GM12801 (cell line): ENCODE data around the gene SH2D3A.

ENCODE experiments used
- TF ChIP-seq, protein P1 (sequence below): IDR thresholded peaks from one replicate; pipeline ENCODE4 v1.5.1; 2011; ENCODE audit warnings: control low read depth; ENCODE audit not compliant: insufficient read length; ENCODE audit errors: extremely low read depth

The SH2D3A gene

DNA sequence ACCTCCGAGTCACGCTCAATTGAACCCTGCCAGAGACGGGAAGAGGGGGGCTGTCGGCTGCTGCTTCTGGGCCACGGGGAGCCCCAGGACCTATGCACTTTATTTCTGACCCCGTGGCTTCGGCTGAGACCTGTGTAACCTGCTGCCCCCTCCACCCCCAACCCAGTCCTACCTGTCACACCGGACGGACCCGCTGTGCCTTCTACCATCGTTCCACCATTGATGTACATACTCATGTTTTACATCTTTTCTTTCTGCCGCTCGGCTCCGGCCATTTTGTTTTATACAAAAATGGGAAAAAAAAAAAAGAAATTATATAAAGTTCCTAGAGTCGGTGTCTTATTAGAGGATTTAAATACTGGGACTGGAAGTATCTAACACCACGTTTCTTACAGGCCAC, 16.0 kb downstream of the SH2D3A start:
- TF ChIP-seq, protein P1, sequence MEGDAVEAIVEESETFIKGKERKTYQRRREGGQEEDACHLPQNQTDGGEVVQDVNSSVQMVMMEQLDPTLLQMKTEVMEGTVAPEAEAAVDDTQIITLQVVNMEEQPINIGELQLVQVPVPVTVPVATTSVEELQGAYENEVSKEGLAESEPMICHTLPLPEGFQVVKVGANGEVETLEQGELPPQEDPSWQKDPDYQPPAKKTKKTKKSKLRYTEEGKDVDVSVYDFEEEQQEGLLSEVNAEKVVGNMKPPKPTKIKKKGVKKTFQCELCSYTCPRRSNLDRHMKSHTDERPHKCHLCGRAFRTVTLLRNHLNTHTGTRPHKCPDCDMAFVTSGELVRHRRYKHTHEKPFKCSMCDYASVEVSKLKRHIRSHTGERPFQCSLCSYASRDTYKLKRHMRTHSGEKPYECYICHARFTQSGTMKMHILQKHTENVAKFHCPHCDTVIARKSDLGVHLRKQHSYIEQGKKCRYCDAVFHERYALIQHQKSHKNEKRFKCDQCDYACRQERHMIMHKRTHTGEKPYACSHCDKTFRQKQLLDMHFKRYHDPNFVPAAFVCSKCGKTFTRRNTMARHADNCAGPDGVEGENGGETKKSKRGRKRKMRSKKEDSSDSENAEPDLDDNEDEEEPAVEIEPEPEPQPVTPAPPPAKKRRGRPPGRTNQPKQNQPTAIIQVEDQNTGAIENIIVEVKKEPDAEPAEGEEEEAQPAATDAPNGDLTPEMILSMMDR, result no peak

DNA sequence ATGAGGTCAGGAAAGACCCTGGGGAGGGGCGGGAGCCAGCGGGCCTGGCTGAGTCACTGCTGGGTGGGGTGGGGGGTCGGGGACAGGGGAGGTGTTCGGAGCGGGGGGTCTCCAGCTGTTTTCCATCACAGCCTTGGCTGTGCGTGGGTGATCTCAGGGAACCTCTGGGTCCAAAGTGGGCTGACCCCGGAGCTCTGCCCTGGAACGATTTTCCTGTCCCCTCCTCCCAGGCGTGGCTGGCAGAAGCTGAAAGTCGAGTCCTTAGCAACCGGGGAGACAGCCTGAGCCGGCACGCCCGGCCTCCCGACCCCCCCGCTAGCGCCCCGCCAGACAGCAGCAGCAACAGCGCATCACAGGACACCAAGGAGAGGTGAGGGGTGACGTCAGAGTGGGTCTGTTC, 17.2 kb downstream of the SH2D3A start:
- TF ChIP-seq, protein P1, result no peak

DNA sequence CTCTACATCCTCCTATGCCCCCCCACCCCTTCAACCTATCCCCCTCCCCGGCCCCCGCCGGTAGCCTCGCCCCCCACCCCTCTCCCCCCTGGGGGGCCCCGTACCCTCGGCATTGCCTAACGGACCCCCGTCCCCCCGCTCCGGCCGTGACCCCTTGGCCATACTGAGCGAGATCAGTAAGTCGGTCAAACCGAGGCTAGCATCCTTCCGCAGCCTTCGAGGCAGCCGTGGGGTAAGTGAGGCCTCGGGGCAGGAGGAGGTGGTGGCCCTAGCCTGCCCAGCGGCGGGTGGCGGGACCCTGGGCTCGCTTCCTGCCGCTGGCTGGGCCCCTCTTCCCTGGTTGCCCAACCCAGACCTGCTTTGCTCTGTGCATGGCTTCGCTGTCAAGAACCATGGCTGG, 21.3 kb downstream of the SH2D3A start:
- TF ChIP-seq, protein P1, result no peak

DNA sequence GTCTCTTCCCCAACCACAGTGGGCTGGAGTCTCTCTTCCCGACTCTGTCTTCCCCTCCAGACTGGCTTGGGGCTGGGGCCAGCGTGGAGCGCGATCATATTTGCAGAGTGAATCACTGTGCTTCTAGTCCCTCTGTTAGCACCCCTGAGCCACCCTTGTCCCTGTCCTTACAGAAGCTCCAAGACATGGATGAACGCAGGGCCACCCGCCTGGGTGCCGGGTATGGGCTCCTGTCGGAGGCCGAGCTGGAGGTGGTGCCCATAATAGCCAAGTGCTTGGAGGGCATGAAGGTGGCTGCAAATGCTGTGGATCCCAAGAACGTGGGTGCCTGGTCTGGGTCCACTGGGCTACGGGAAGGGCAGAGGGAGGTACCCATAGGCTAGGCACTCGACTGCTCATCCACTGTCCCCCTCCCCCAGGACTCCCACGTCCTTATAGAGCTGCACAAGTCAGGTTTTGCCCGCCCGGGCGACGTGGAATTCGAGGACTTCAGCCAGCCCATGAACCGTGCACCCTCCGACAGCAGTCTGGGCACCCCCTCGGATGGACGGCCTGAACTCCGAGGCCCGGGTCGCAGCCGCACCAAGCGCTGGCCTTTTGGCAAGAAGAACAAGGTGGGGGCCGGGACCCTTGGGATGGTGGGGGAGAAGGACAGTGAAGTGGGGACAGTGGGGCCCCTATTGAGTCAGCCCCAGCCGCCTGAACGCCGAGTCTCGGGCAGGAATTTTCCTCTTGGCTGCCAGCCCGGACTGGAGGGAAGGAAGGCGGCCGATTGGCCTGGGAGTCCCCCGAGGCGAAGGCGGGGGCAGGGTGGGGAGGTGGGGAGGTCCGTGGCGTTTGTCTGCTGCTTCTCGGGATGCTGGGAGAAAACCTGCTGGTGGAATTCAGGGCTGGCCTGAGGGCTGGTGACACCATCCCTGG, 22.6 kb downstream of the SH2D3A start:
- TF ChIP-seq, protein P1, result no peak

DNA sequence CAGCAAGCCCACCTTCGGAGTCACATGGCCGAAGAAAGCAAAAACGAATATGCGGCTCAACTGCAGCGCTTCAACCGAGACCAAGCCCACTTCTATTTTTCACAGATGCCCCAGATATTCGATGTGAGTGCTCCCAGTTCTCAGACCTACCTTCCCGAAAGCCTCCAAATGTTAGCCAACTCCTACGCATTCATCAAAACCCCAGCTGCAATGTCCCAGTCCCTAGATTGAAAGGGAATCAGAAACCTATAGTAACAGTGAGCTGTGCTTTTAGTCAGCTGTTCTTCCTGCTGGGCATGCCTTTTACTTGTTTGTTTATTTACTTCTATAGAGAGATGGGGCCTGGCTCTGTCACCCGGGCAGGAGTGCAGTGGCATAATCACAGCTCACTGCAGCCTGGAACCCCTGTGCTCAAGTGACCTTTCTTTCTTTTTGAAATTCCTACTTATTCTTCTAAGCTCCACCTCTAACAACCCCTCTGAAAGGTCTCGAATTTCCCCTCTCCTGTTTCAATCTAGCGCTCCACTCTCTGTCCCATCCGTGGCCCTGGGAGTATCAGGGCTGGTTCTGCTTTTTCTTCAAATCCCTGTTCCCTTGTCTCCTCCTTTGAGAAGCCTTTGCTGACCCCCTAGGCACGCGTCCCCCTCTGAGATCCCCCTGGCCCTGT, 23.4 kb downstream of the SH2D3A start:
- TF ChIP-seq, protein P1, result no peak

DNA sequence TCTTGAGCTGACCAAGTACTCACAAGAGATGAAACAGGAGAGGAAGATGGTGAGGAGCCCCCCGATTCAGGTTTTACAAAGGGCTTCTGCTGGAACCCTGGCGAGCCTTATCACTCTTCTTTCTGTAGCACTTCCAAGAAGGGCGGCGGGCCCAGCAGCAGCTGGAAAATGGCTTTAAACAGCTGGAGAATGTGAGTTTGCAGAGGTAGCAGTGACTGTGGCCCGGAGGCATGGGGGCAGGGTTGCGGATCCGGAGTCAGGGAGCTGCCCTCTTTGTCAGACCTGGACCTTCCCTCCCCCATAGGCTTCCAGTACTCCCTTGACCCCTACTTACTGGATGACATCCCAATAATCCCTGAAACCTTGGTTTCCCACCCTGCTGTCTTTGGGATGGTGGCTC, 24.2 kb downstream of the SH2D3A start:
- TF ChIP-seq, protein P1, result no peak

DNA sequence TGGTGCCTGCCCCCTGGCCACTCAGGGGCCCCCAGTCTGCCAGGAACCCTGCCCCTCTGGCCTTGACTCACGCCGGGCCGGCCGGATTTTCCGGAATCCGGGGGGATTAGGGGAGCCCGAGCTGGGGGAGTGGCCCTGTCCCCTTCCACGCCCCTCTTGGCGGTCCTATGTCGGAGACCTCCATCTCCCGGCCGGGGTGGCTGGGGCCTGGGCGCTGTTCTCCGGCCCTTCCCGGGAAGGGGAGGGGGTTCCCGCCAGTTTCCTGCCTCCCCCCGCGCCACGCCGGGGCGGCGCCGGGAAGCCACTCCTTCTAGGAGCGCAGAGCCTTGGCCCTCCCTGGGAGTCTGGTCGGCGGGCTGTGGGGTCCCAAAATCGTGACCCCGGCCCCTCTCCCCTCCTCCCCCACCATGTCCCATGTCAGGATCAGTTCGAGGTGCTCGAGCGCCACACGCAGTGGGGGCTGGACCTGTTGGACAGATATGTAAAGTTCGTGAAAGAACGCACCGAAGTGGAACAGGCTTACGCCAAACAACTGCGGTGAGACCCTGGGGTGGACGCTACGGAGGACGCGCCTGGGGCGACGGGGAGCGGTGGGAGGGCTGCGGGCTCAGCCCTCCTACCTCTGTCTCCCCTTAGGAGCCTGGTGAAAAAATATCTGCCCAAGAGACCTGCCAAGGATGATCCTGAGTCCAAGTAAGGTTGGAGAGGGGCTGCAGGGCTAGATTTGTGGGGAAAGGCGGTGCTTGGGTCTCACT, 26.5 kb downstream of the SH2D3A start:
- TF ChIP-seq, protein P1, result no peak
